ENCODE data around the gene ITCH. TPM values are rescaled to one million over a fixed set of nuclear protein-coding genes. Genes with fewer than 3 reads are reported as not detected.
A peak's percentile ranks its signal among the peaks of the same experiment; 100 is the strongest.

Gene ITCH
- total RNA-seq, 6 experiments from 2014 or later = 55.0 to 63.3 (median 59.1) TPM

DNA sequence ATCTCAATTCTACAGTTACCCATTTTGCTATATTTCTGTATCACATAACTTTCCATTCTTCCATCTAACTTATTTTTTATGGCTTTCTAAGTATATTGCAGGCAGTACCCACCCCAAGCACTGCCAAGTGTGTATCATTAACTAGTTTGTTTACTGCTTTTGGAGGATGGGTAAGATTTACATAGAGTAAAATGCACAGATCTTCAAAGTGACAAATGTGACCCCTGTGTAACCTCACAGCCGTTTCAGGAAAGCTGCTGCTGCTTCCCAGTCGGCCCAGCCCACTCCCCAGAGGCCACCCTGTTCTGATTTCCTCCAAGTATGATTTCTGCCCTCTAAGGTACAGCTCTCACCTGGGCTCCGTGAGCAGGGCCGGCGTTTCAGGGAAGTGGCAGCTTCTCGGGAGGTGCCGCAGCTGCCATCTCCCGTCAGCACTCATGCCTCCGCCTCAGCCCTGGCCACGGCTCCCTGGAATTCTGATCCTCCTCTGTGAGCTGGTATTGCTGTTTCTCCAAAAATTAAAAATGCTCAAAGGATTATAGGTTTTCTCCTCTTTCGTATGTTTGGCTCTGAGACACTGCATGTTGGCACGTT is 180.5 kb downstream of the ITCH start:
- no peak for DNase-seq
- peaks cover 19% of the 10 kb centered on the region for H3K36me3 Mint-ChIP-seq (ENCODE audit: low read depth)
- no peak overlapping the region for H3K4me3 Mint-ChIP-seq
- no peak overlapping the region for H3K27ac Mint-ChIP-seq
- TF ChIP-seq, protein P1, sequence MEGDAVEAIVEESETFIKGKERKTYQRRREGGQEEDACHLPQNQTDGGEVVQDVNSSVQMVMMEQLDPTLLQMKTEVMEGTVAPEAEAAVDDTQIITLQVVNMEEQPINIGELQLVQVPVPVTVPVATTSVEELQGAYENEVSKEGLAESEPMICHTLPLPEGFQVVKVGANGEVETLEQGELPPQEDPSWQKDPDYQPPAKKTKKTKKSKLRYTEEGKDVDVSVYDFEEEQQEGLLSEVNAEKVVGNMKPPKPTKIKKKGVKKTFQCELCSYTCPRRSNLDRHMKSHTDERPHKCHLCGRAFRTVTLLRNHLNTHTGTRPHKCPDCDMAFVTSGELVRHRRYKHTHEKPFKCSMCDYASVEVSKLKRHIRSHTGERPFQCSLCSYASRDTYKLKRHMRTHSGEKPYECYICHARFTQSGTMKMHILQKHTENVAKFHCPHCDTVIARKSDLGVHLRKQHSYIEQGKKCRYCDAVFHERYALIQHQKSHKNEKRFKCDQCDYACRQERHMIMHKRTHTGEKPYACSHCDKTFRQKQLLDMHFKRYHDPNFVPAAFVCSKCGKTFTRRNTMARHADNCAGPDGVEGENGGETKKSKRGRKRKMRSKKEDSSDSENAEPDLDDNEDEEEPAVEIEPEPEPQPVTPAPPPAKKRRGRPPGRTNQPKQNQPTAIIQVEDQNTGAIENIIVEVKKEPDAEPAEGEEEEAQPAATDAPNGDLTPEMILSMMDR (IDR thresholded peaks at IDR 0.05) = no peak
- H3K4me1 Mint-ChIP-seq (ENCODE audit: low read depth) = 0 out of 2 replicates have a peak, but pooled peaks cover 3% of the 10 kb centered on the region
- H3K27me3 Mint-ChIP-seq (ENCODE audit: insufficient read depth) = peaks cover 2% of the 10 kb centered on the region
- H3K9me3 Mint-ChIP-seq = no peaks in the 10 kb centered on the region

GRCh38 chr20:34544109-34544796 is 181.2 kb downstream of the ITCH start:
- Mint-ChIP-seq H3K4me3 (no peak overlapping the region), H3K27me3 (ENCODE audit: insufficient read depth) (peaks cover 2% of the 10 kb centered on the region), H3K4me1 (ENCODE audit: low read depth) (no peaks in the 10 kb centered on the region), H3K9me3 (no peaks in the 10 kb centered on the region), H3K36me3 (ENCODE audit: low read depth) (peaks cover 13% of the 10 kb centered on the region), H3K27ac (no peak overlapping the region)
- no peak for DNase-seq
- TF ChIP-seq, protein P1 (IDR thresholded peaks at IDR 0.05) = no peak

DNA sequence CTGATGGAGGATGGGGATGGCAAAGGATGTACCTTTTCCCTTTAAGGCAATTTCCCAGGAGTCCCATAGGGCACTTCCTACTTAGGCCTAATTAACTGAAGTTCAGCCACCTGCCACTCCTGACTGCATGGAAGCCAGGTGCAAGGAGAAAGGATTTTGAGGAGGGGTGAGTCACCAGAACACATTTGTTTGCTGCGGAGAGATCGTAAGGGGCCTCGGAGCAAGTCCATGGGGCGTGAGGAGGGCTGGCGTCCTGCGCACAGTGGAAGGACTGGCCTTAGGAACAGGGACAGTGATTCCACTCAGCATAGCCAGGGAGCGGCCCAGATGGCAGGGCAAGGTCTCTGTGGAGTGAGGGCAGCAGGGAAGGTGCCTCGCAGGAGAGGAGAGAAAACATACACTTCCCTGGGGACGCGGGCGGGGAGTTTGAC is 183.7 kb downstream of the ITCH start:
- DNase-seq = no peak
- no peak overlapping the region; the same call in 1 of the 2 replicates for H3K4me3 Mint-ChIP-seq
- H3K9me3 Mint-ChIP-seq = no peaks in the 10 kb centered on the region
- TF ChIP-seq, protein P1 (IDR thresholded peaks at IDR 0.05) = no peak
- H3K27ac Mint-ChIP-seq = no peak overlapping the region
- no peaks in the 10 kb centered on the region for H3K4me1 Mint-ChIP-seq (ENCODE audit: low read depth)
- H3K27me3 Mint-ChIP-seq (ENCODE audit: insufficient read depth) = no peaks in the 10 kb centered on the region; the same call in none of the 2 replicates
- H3K36me3 Mint-ChIP-seq (ENCODE audit: low read depth) = no peaks in the 10 kb centered on the region

GRCh38 chr20:34547844-34548613 is 185.0 kb downstream of the ITCH start:
- Mint-ChIP-seq H3K4me3 (no peak overlapping the region; the same call in 1 of the 2 replicates), H3K27me3 (ENCODE audit: insufficient read depth) (no peaks in the 10 kb centered on the region; the same call in none of the 2 replicates), H3K27ac (no peak overlapping the region), H3K36me3 (ENCODE audit: low read depth) (no peaks in the 10 kb centered on the region), H3K4me1 (ENCODE audit: low read depth) (peaks cover under 1% of the 10 kb centered on the region; the same call in 1 of the 2 replicates), H3K9me3 (no peaks in the 10 kb centered on the region)
- TF ChIP-seq, protein P1 (IDR thresholded peaks at IDR 0.05) = no peak
- DNase-seq = no peak

DNA sequence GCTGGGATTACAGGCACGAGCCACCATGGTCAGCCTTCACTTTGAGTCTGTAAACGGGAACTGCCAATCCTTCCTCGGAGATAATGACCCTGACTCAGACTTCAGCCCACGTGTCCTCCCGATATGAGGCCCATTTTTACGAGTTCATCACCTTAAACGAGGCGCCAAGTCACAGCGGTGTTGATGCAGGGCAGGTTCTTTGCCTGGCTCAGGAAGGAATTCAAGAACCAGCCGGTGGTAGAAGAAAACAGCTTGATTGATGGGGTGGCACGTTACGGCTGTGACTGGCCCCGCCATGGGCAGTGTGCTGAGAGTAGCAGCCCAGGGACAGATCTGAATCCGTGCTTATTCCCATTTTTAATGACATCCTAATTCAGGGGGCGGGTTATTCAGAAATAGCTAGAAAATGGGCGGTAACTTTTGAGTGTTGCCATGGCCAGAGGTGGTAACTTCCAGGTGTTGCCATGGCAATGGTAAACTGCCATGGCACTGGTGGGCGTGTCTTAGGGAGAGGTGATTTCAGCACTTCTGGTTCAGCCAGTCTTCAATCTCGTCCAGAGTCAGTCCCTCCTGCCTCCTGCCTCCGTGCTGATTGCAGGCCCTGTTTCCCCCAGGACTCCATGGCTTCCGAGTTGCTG is 186.3 kb downstream of the ITCH start:
- H3K4me1 Mint-ChIP-seq (ENCODE audit: low read depth) = peaks cover 11% of the 10 kb centered on the region; the same call in 1 of the 2 replicates
- peak; percentile 8 for DNase-seq
- no peaks in the 10 kb centered on the region for H3K9me3 Mint-ChIP-seq
- no peak overlapping the region for H3K27ac Mint-ChIP-seq
- no peaks in the 10 kb centered on the region for H3K36me3 Mint-ChIP-seq (ENCODE audit: low read depth)
- no peaks in the 10 kb centered on the region; the same call in none of the 2 replicates for H3K27me3 Mint-ChIP-seq (ENCODE audit: insufficient read depth)
- H3K4me3 Mint-ChIP-seq = no peak overlapping the region
- TF ChIP-seq, protein P1 (IDR thresholded peaks at IDR 0.05) = no peak
